IPS DF 4.7 (cell line): Measurements from ENCODE around the gene KRTAP5-3.
"Not testable (repeated sequence)": the region's sequence is repeated elsewhere in the genome, so short reads cannot be mapped to it uniquely, and the experiment has no call there.

Source experiments
- DNase-seq: peaks from one replicate; pipeline ENCODE4 v3.0.0-alpha.2; 2013; ENCODE audit warnings: low spot score; ENCODE audit errors: extremely low read depth

The KRTAP5-3 gene

GRCh38 chr11:1608363-1608762 is at the start of gene KRTAP5-3:
Gene KRTAP5-3, minus strand, starts transcription at chr11:1608463. Its CDS starts 78 bp downstream, at chr11:1608385.
- DNase-seq: no peak

GRCh38 chr11:1656670-1657069 is 48.4 kb upstream of the KRTAP5-3 start:
- DNase-seq: no peak

- no peak for DNase-seq
Measured at GRCh38 chr11:1656061-1656441, 47.8 kb upstream of the KRTAP5-3 start.

- no peak for DNase-seq
Measured at GRCh38 chr11:1655168-1656060, 47.2 kb upstream of the KRTAP5-3 start.

GRCh38 chr11:1654388-1655167 is 46.3 kb upstream of the KRTAP5-3 start:
- DNase-seq: no peak

GRCh38 chr11:1653541-1654387 is 45.5 kb upstream of the KRTAP5-3 start:
- no peak for DNase-seq

- DNase-seq: no peak
Measured at GRCh38 chr11:1652771-1653540, 44.7 kb upstream of the KRTAP5-3 start.

GRCh38 chr11:1652442-1652770 is 44.1 kb upstream of the KRTAP5-3 start:
- no peak for DNase-seq

- no peak for DNase-seq
Measured at GRCh38 chr11:1652026-1652425, 43.8 kb upstream of the KRTAP5-3 start.

- no peak for DNase-seq
Measured at GRCh38 chr11:1651411-1651980, 43.2 kb upstream of the KRTAP5-3 start.

- no peak for DNase-seq
Measured at GRCh38 chr11:1650918-1651262, 42.6 kb upstream of the KRTAP5-3 start.

GRCh38 chr11:1650034-1650917 is 42.0 kb upstream of the KRTAP5-3 start:
- no peak for DNase-seq

- DNase-seq: no peak
Measured at GRCh38 chr11:1648653-1649420, 40.6 kb upstream of the KRTAP5-3 start.

GRCh38 chr11:1647901-1648652 is 39.8 kb upstream of the KRTAP5-3 start:
- no peak for DNase-seq

- not testable (repeated sequence) for DNase-seq
Measured at GRCh38 chr11:1646540-1646939, 38.3 kb upstream of the KRTAP5-3 start.

- DNase-seq: no peak
Measured at GRCh38 chr11:1645357-1645821, 37.1 kb upstream of the KRTAP5-3 start.

GRCh38 chr11:1644601-1645356 is 36.5 kb upstream of the KRTAP5-3 start:
- DNase-seq: no peak
